Endothelial cell (in vitro differentiated cells): ENCODE data around the gene CCNYL1. TPM values are rescaled to one million over a fixed set of nuclear protein-coding genes. Genes with fewer than 3 reads are reported as not detected.

Source experiments
- DNase-seq: peaks from one replicate; pipeline ENCODE4 v3.0.0; 2021; ENCODE audit warnings: low spot score
- H3K27ac Mint-ChIP-seq: one replicate; pipeline ENCODE4 v1.8.0; 2021; ENCODE audit warnings: mixed read lengths, inconsistent platforms; ENCODE audit not compliant: unreplicated experiment
- H3K27me3 Mint-ChIP-seq: one replicate; pipeline ENCODE4 v1.8.0; 2021; ENCODE audit warnings: mild to moderate bottlenecking, moderate library complexity, mixed read lengths, inconsistent platforms; ENCODE audit not compliant: unreplicated experiment
- H3K36me3 Mint-ChIP-seq: one replicate; pipeline ENCODE4 v1.8.0; 2021; ENCODE audit warnings: mild to moderate bottlenecking, low read depth, mixed read lengths, inconsistent platforms; ENCODE audit not compliant: unreplicated experiment
- H3K4me1 Mint-ChIP-seq: one replicate; pipeline ENCODE4 v1.8.0; 2021; ENCODE audit warnings: mild to moderate bottlenecking, mixed read lengths, inconsistent platforms; ENCODE audit not compliant: unreplicated experiment
- H3K4me3 Mint-ChIP-seq: one replicate; pipeline ENCODE4 v1.8.0; 2021; ENCODE audit warnings: mild to moderate bottlenecking, mixed read lengths, inconsistent platforms; ENCODE audit not compliant: unreplicated experiment
- H3K9me3 Mint-ChIP-seq: one replicate; pipeline ENCODE4 v1.8.0; 2021; ENCODE audit warnings: mixed read lengths, inconsistent platforms; ENCODE audit not compliant: unreplicated experiment
- total RNA-seq: library from RNA; stranded (reverse); fragmentation: NEBNext Ultra II Directional; extraction: Animal tissue kit (Norgen Biotek cat#: 25700); gene quantifications from one replicate; pipeline ENCODE4 v1.2.1, GENCODE V29; 2021; ENCODE audit not compliant: unreplicated experiment
- TF ChIP-seq, protein P1 (sequence below): fragments of 200-600 bp; sonication (generic); IDR thresholded peaks from one replicate; pipeline ENCODE4 v1.5.0; 2021; ENCODE audit warnings: antibody characterized with exemption; ENCODE audit not compliant: unreplicated experiment

Gene CCNYL1
- total RNA-seq, 1 donor from 2014 or later: 75.5 TPM

DNA sequence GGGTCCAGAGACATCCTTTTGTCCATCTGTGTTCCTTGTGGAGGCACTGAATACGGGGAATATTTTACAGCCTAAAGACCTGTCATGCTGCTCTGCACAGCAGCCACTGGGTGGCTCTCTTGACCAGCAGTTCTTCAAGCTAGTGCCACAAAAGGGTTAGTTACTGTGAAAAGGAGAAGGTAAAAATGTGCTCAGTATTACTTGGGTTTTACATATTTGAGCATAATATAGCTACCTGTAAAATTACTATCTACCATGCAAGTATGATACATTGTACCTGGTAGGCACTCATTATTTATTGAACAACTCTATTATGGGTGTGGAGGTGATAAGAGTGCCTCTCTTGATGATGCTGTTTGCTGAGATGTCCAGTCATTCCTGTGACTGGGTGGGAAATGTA, 34.7 kb downstream of the CCNYL1 start:
- TF ChIP-seq, protein P1, sequence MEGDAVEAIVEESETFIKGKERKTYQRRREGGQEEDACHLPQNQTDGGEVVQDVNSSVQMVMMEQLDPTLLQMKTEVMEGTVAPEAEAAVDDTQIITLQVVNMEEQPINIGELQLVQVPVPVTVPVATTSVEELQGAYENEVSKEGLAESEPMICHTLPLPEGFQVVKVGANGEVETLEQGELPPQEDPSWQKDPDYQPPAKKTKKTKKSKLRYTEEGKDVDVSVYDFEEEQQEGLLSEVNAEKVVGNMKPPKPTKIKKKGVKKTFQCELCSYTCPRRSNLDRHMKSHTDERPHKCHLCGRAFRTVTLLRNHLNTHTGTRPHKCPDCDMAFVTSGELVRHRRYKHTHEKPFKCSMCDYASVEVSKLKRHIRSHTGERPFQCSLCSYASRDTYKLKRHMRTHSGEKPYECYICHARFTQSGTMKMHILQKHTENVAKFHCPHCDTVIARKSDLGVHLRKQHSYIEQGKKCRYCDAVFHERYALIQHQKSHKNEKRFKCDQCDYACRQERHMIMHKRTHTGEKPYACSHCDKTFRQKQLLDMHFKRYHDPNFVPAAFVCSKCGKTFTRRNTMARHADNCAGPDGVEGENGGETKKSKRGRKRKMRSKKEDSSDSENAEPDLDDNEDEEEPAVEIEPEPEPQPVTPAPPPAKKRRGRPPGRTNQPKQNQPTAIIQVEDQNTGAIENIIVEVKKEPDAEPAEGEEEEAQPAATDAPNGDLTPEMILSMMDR: peak; percentile 64
- no peak overlapping the region for H3K27ac Mint-ChIP-seq
- no peaks in the 10 kb centered on the region for H3K4me1 Mint-ChIP-seq
- DNase-seq: peak; percentile 51
- H3K4me3 Mint-ChIP-seq: no peak overlapping the region
- H3K27me3 Mint-ChIP-seq: no peaks in the 10 kb centered on the region
- peaks cover 22% of the 10 kb centered on the region for H3K36me3 Mint-ChIP-seq
- H3K9me3 Mint-ChIP-seq: no peaks in the 10 kb centered on the region

DNA sequence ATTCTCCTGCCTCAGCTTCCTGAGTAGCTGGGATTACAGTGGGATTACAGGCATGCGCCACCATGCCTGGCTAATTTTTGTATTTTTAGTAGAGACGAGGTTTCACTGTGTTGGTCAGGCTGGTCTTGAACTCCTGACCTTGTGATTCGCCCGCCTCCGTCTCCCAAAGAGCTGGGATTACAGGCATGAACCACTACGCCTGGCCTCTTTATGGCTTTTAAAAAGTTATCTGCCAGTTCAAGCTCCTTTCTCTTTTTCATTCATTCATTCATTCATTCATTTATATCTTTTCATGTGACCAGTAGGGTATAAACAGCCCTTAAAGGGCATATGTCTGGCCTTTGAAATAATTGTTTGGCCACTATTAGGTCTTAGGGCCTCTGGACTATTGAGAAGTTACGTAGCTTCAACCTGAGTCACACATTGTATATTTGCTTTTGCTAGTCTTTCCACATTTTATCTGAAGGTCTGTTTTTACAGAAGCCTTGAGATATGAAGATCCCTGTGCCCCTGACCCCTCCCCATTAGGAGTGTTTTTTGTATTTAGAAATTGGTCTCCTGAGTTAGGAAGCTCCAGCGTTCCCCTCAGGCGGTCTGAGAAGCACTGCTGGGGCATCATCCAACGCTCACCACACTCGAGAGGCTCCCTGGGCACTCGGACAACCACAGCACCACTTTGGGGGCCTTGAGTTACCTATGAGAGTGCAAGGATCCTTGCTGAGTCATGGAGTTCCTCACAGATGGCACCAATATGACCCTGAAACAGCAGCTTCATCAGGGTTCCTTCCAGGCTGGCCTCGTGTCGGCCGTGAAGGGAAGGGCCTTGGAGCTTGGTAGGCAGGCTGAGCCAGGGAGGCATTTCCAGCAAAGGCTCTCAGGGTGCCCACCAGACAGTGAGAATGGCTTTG, 36.5 kb downstream of the CCNYL1 start:
- H3K27me3 Mint-ChIP-seq: no peaks in the 10 kb centered on the region
- DNase-seq: no peak
- no peak overlapping the region for H3K4me3 Mint-ChIP-seq
- no peaks in the 10 kb centered on the region for H3K4me1 Mint-ChIP-seq
- H3K27ac Mint-ChIP-seq: no peak overlapping the region
- H3K9me3 Mint-ChIP-seq: no peaks in the 10 kb centered on the region
- TF ChIP-seq, protein P1: no peak
- H3K36me3 Mint-ChIP-seq: peaks cover 22% of the 10 kb centered on the region

DNA sequence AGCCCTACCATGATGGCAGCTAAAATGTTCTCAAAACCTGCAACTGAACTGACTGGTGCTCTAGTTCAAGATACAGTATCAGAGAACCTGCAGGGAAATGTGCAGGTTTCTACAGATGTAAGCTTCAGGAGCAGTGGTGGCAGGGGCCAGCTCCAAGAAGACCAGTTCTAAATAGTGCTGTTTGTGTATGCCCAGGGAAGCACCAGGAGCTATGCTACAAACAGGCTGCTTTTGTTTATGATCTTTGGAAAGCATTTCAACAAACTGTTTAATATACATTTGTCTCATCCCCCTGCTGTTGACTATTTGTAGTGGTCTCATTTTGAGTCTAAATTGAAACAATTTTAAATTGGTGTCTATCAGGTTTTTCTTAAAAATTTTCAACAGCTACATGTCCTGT, 37.6 kb downstream of the CCNYL1 start:
- Mint-ChIP-seq H3K4me3 (no peak overlapping the region), H3K9me3 (no peaks in the 10 kb centered on the region), H3K4me1 (no peaks in the 10 kb centered on the region), H3K27ac (no peak overlapping the region), H3K27me3 (no peaks in the 10 kb centered on the region), H3K36me3 (peaks cover 22% of the 10 kb centered on the region)
- TF ChIP-seq, protein P1: peak; percentile 46
- no peak for DNase-seq

DNA sequence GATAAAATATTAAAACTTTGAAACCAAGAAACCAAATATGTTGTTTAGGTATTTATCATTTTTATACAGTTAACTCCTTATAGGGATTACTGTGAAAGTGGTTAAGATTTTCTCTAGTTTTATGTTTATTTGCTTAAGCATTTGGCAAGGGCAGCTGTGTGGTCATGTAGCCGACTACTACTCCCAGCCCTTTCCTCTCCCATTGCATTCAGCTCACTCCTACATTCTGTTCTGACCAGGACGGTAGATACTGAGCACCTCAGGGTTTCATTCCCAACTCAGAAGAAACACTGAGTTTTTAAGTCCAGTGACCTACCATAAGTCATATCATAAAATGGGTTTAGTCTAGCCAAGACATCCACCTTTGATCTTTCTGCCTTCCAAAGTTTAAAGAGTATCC, 38.4 kb downstream of the CCNYL1 start:
- H3K4me3 Mint-ChIP-seq: no peak overlapping the region
- TF ChIP-seq, protein P1: no peak

DNA sequence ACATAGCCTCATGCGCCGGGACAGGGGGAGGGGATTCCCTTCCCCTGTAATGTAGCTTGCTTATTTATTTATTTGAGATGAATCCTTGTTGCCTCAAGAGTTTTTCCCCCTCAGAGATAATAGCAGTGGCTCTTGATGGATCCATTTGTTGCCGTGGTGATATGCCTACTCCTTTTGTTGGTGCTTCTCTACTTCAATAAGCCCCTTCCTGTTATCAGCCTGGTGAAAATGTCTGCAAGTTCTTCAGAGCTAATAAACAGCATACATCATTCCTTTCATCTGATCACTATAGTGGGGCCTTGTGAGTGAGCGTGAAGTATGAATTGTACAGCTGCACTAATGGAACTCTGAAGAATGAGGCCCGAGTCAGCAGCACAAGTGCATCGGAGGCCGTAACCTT, 38.9 kb downstream of the CCNYL1 start:
- no peaks in the 10 kb centered on the region for H3K9me3 Mint-ChIP-seq
- no peaks in the 10 kb centered on the region for H3K4me1 Mint-ChIP-seq
- TF ChIP-seq, protein P1: no peak
- DNase-seq: no peak
- H3K27ac Mint-ChIP-seq: no peak overlapping the region
- H3K27me3 Mint-ChIP-seq: no peaks in the 10 kb centered on the region
- H3K36me3 Mint-ChIP-seq: peaks cover 22% of the 10 kb centered on the region
- no peak overlapping the region for H3K4me3 Mint-ChIP-seq

More for the DNA sequence above, 38.4 kb downstream of the CCNYL1 start:
- DNase-seq: no peak
- H3K4me1 Mint-ChIP-seq: no peaks in the 10 kb centered on the region
- no peaks in the 10 kb centered on the region for H3K27me3 Mint-ChIP-seq
- H3K9me3 Mint-ChIP-seq: no peaks in the 10 kb centered on the region
- H3K27ac Mint-ChIP-seq: no peak overlapping the region
- peaks cover 22% of the 10 kb centered on the region for H3K36me3 Mint-ChIP-seq
